ENCODE measurements around the gene CHST8. TPM values are rescaled to one million over a fixed set of nuclear protein-coding genes. Genes with fewer than 3 reads are reported as not detected.

Gene CHST8
- total and polyA plus RNA-seq, 4 donors, result 0.09 to 0.67 (median 0.24) TPM

DNA sequence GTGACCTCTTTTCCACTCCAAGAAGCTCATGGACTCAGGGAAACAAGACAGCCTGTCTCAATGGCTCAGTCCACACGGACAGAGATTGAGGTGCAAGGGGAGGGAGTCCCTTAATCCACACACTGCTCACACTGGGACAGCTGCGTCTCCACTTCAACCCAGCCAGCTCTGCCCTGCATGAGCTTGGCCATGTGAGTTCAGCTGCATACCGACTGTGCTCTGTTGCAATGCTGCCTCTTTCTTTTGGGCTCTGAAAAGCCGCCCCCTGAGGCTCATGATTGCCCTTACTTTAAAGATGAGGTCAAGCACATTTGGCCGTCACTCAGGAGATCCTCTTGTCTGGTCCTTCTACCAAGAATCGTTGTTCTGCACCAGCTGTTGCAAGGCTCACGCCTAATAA is 110.1 kb downstream of the CHST8 start:
- Histone ChIP-seq H3K9me3 (ENCODE audit: control insufficient read depth in 4 of 4, insufficient read depth in 3 of 4, low read length in 3 of 4) (peaks cover 0 to 13% (median 0%) of the 10 kb centered on the region in 4 donors), H3K36me3 (ENCODE audit: control insufficient read depth in 4 of 4, insufficient read depth in 4 of 4, low read length in 4 of 4) (no peaks in the 10 kb centered on the region), H3K4me1 (ENCODE audit: control insufficient read depth in 5 of 5, insufficient read depth in 5 of 5, low read length in 5 of 5) (no peaks in the 10 kb centered on the region), H3K4me3 (no peak overlapping the region), H3K27me3 (ENCODE audit: control insufficient read depth in 3 of 3, insufficient read depth in 3 of 3, low read length in 2 of 3) (no peaks in the 10 kb centered on the region), H3K27ac (ENCODE audit: low read depth in 1 of 2, low read length in 1 of 2) (no peak overlapping the region), H3K9ac (ENCODE audit: insufficient read depth in 1 of 2, low read length in 2 of 2) (no peak overlapping the region)
- ATAC-seq (ENCODE audit: insufficient read depth, low FRiP score), result no peak
- 70 to 75% methylated on average over 7 of the region's 7 CpGs for WGBS, 2 donors
- DNase-seq, result no peak
- TF ChIP-seq, protein P1, sequence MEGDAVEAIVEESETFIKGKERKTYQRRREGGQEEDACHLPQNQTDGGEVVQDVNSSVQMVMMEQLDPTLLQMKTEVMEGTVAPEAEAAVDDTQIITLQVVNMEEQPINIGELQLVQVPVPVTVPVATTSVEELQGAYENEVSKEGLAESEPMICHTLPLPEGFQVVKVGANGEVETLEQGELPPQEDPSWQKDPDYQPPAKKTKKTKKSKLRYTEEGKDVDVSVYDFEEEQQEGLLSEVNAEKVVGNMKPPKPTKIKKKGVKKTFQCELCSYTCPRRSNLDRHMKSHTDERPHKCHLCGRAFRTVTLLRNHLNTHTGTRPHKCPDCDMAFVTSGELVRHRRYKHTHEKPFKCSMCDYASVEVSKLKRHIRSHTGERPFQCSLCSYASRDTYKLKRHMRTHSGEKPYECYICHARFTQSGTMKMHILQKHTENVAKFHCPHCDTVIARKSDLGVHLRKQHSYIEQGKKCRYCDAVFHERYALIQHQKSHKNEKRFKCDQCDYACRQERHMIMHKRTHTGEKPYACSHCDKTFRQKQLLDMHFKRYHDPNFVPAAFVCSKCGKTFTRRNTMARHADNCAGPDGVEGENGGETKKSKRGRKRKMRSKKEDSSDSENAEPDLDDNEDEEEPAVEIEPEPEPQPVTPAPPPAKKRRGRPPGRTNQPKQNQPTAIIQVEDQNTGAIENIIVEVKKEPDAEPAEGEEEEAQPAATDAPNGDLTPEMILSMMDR (IDR thresholded peaks at IDR 0.05; ENCODE audit: control extremely low read depth, extremely low read depth), result no peak

GRCh38 chr19:33734913-33735312 is 113.2 kb downstream of the CHST8 start:
- WGBS, 2 donors, result 35 to 45% methylated on average over 3 of the region's 3 CpGs
- Histone ChIP-seq H3K4me1 (ENCODE audit: control insufficient read depth in 5 of 5, insufficient read depth in 5 of 5, low read length in 5 of 5) (no peaks in the 10 kb centered on the region), H3K4me3 (no peak overlapping the region), H3K27ac (ENCODE audit: low read depth in 1 of 2, low read length in 1 of 2) (no peak overlapping the region), H3K36me3 (ENCODE audit: control insufficient read depth in 4 of 4, insufficient read depth in 4 of 4, low read length in 4 of 4) (no peaks in the 10 kb centered on the region), H3K9me3 (ENCODE audit: control insufficient read depth in 4 of 4, insufficient read depth in 3 of 4, low read length in 3 of 4) (peaks cover 0 to 2% (median 0%) of the 10 kb centered on the region in 4 donors), H3K9ac (ENCODE audit: insufficient read depth in 1 of 2, low read length in 2 of 2) (no peak overlapping the region), H3K27me3 (ENCODE audit: control insufficient read depth in 3 of 3, insufficient read depth in 3 of 3, low read length in 2 of 3) (no peaks in the 10 kb centered on the region)
- DNase-seq (no peak), ATAC-seq (ENCODE audit: insufficient read depth, low FRiP score) (no peak)
- TF ChIP-seq, protein P1 (IDR thresholded peaks at IDR 0.05; ENCODE audit: control extremely low read depth, extremely low read depth), result no peak

DNA sequence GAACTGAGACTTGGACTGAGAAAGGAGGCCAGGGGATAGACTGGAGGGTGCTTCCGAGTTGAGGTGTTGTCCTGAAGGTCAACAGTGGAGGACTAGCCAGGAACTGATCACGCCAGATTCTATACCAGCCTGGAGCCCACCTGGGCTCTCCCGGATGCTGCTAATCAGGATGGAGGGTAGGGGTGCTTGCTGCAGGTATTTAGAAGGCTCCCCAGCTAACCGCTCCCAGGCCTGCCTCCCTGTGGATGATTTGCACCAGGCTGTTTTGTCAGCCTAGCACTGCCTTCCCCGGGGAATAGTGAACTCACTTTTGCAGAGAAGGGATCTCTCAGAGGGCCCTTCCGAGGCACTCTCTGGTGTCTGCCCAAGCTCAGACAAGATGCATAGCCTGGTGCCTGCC is 114.4 kb downstream of the CHST8 start:
- TF ChIP-seq, protein P1 (IDR thresholded peaks at IDR 0.05; ENCODE audit: control extremely low read depth, extremely low read depth), result no peak
- Histone ChIP-seq H3K27ac (ENCODE audit: low read depth in 1 of 2, low read length in 1 of 2) (no peak overlapping the region), H3K9ac (ENCODE audit: insufficient read depth in 1 of 2, low read length in 2 of 2) (no peak overlapping the region), H3K9me3 (ENCODE audit: control insufficient read depth in 4 of 4, insufficient read depth in 3 of 4, low read length in 3 of 4) (peaks cover 0 to 4% (median 0%) of the 10 kb centered on the region in 4 donors), H3K36me3 (ENCODE audit: control insufficient read depth in 4 of 4, insufficient read depth in 4 of 4, low read length in 4 of 4) (no peaks in the 10 kb centered on the region), H3K4me3 (no peak overlapping the region), H3K27me3 (ENCODE audit: control insufficient read depth in 3 of 3, insufficient read depth in 3 of 3, low read length in 2 of 3) (no peaks in the 10 kb centered on the region), H3K4me1 (ENCODE audit: control insufficient read depth in 5 of 5, insufficient read depth in 5 of 5, low read length in 5 of 5) (no peaks in the 10 kb centered on the region)
- DNase-seq (no peak), ATAC-seq (ENCODE audit: insufficient read depth, low FRiP score) (no peak)
- WGBS, 2 donors, result 51 to 53% methylated on average over 6 of the region's 6 CpGs

GRCh38 chr19:33736787-33737186 is 115.0 kb downstream of the CHST8 start:
- no peaks in the 10 kb centered on the region for H3K27me3 ChIP-seq (ENCODE audit: control insufficient read depth in 3 of 3, insufficient read depth in 3 of 3, low read length in 2 of 3)
- no peak overlapping the region for H3K9ac ChIP-seq (ENCODE audit: insufficient read depth in 1 of 2, low read length in 2 of 2)
- ATAC-seq (ENCODE audit: insufficient read depth, low FRiP score), result no peak
- DNase-seq, result no peak
- no peak overlapping the region for H3K27ac ChIP-seq (ENCODE audit: low read depth in 1 of 2, low read length in 1 of 2)
- no peaks in the 10 kb centered on the region for H3K36me3 ChIP-seq (ENCODE audit: control insufficient read depth in 4 of 4, insufficient read depth in 4 of 4, low read length in 4 of 4)
- TF ChIP-seq, protein P1 (IDR thresholded peaks at IDR 0.05; ENCODE audit: control extremely low read depth, extremely low read depth), result no peak
- H3K9me3 ChIP-seq (ENCODE audit: control insufficient read depth in 4 of 4, insufficient read depth in 3 of 4, low read length in 3 of 4), result peaks cover 0 to 4% (median 0%) of the 10 kb centered on the region in 4 donors
- H3K4me3 ChIP-seq, result no peak overlapping the region
- H3K4me1 ChIP-seq (ENCODE audit: control insufficient read depth in 5 of 5, insufficient read depth in 5 of 5, low read length in 5 of 5), result no peaks in the 10 kb centered on the region
- 47 to 50% methylated on average over 3 of the region's 3 CpGs for WGBS, 2 donors

All from lung (tissue), 12 donors.